ENCODE results near the gene ODR4.

GRCh38 chr1:186340772-186341171 is 34.9 kb upstream of the ODR4 start:
- TF ChIP-seq CTCF (IDR thresholded peaks at IDR 0.05): no peak
- TF ChIP-seq EP300 (IDR thresholded peaks at IDR 0.05): no peak
- no peak for TF ChIP-seq POLR2A (IDR thresholded peaks at IDR 0.05)
- TF ChIP-seq POLR2AphosphoS5 (IDR thresholded peaks at IDR 0.05): no peak
